ENCODE data around the gene SLC38A8.
A peak's percentile ranks its signal among the peaks of the same experiment; 100 is the strongest.

The SLC38A8 gene

GRCh38 chr16:84031556-84031955 lies 11.0 kb downstream of the SLC38A8 start:
- DNase-seq (ENCODE audit: low read depth) = no peak

- no peak for DNase-seq (ENCODE audit: low read depth)
These were observed 13.1 kb downstream of the SLC38A8 start for GRCh38 chr16:84029297-84030047.

- no peak for DNase-seq (ENCODE audit: low read depth)
These were observed 15.0 kb downstream of the SLC38A8 start for GRCh38 chr16:84027625-84028024.

- DNase-seq (ENCODE audit: low read depth) = no peak
These were observed 16.0 kb downstream of the SLC38A8 start for GRCh38 chr16:84026606-84027005.

- peak; percentile 83 for DNase-seq (ENCODE audit: low read depth)
These were observed 17.7 kb downstream of the SLC38A8 start for GRCh38 chr16:84024854-84025253.

- DNase-seq (ENCODE audit: low read depth) = no peak
These were observed 20.0 kb downstream of the SLC38A8 start for GRCh38 chr16:84022644-84023043.

GRCh38 chr16:84021488-84021887 lies 21.1 kb downstream of the SLC38A8 start:
- no peak for DNase-seq (ENCODE audit: low read depth)

GRCh38 chr16:84020353-84020752 lies 22.2 kb downstream of the SLC38A8 start:
- no peak for DNase-seq (ENCODE audit: low read depth)

- DNase-seq (ENCODE audit: low read depth) = no peak
These were observed 23.9 kb downstream of the SLC38A8 start for GRCh38 chr16:84018710-84019109.

- DNase-seq (ENCODE audit: low read depth) = no peak
These were observed 26.1 kb downstream of the SLC38A8 start for GRCh38 chr16:84016477-84016876.

- DNase-seq (ENCODE audit: low read depth) = no peak
These were observed 27.2 kb downstream of the SLC38A8 start for GRCh38 chr16:84015399-84015798.

GRCh38 chr16:84014570-84015327 lies 27.8 kb downstream of the SLC38A8 start:
- no peak for DNase-seq (ENCODE audit: low read depth)

- peak; percentile 22 for DNase-seq (ENCODE audit: low read depth)
These were observed 28.6 kb downstream of the SLC38A8 start for GRCh38 chr16:84013787-84014569.

- DNase-seq (ENCODE audit: low read depth) = no peak
These were observed 33.3 kb downstream of the SLC38A8 start for GRCh38 chr16:84009282-84009681.

- DNase-seq (ENCODE audit: low read depth) = no peak
These were observed 34.6 kb downstream of the SLC38A8 start for GRCh38 chr16:84007965-84008364.

GRCh38 chr16:84007520-84007919 lies 35.1 kb downstream of the SLC38A8 start:
- no peak for DNase-seq (ENCODE audit: low read depth)

- no peak for DNase-seq (ENCODE audit: low read depth)
These were observed 37.2 kb downstream of the SLC38A8 start for GRCh38 chr16:84005391-84005790.

GRCh38 chr16:84004442-84004841 lies 38.2 kb downstream of the SLC38A8 start:
- DNase-seq (ENCODE audit: low read depth) = no peak

- DNase-seq (ENCODE audit: low read depth) = no peak
These were observed 39.6 kb downstream of the SLC38A8 start for GRCh38 chr16:84003038-84003437.

GRCh38 chr16:84001726-84002125 lies 40.9 kb downstream of the SLC38A8 start:
- DNase-seq (ENCODE audit: low read depth) = no peak

GRCh38 chr16:84000989-84001642 lies 41.5 kb downstream of the SLC38A8 start:
- DNase-seq (ENCODE audit: low read depth) = no peak

- no peak for DNase-seq (ENCODE audit: low read depth)
These were observed 44.5 kb downstream of the SLC38A8 start for GRCh38 chr16:83998091-83998490.

Measured in fibroblast of the conjunctiva (primary cell).